Measurements from ENCODE around the gene TMEFF2. TPM values are rescaled to one million over a fixed set of nuclear protein-coding genes. Genes with fewer than 3 reads are reported as not detected.
A peak's percentile ranks its signal among the peaks of the same experiment; 100 is the strongest.
"Not testable (repeated sequence)": the region's sequence is repeated elsewhere in the genome, so short reads cannot be mapped to it uniquely, and the experiment has no call there.

TMEFF2 gene
- total and polyA plus RNA-seq, 9 donors, result 7.7 to 35.3 (median 28.2) TPM

DNA sequence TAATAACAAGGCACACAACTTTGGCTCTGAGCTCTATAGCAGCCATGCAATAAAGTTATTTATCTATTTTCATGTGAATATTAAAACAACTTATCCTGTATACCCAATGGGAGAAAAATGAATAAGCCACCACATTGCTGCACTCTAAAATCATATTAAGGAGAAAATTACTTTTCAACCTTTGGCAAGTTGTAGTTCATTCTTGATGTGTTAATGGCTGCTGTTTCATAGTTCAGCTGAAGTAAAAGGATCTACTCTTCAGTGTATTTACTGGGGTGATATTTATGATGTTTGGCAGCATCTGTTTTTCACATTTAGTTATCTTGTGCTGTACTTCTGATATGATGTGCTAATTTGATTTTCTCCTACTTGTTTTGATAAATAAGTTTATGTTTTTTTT, 71.8 kb downstream of the TMEFF2 start:
- DNase-seq, result peak; percentile 35
- H3K27me3 ChIP-seq (ENCODE audit: control insufficient read depth, insufficient read depth, low read length), result no peaks in the 10 kb centered on the region
- H3K27ac ChIP-seq (ENCODE audit: low read length), result no peak overlapping the region

DNA sequence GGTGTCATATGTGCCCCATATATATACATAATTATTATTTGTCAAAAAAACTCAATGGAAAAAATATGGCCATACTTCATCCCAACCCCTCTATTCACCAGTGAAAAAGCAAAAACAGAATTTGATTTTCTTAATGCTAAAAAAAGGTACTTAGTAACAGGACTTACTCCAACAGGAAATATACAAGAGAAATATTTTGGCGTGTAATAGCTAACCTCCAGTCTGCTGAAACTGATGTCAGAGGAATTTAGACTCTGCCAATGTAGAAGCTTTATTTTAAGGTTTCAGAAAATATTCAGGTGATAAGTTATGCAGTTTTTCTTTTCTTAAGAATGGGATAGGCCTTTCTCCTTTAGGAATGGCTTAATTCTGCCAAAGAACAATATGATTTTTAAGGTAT, 72.6 kb downstream of the TMEFF2 start:
- WGBS (ENCODE audit: insufficient coverage), result no CpG with 5 or more reads among the region's 1 CpG
- Histone ChIP-seq H3K9me3 (replicated peaks; ENCODE audit: control insufficient read depth, low read depth, low read length) (peaks cover 3% of the 10 kb centered on the region), H3K27ac (ENCODE audit: low read length) (no peak overlapping the region), H3K4me3 (ENCODE audit: low read length) (no peak overlapping the region), H3K27me3 (ENCODE audit: control insufficient read depth, insufficient read depth, low read length) (no peaks in the 10 kb centered on the region), H3K4me1 (ENCODE audit: control insufficient read depth, insufficient read depth, low read length) (no peaks in the 10 kb centered on the region), H3K36me3 (ENCODE audit: control insufficient read depth, insufficient read depth, low read length) (no peaks in the 10 kb centered on the region)
- DNase-seq, result peak; percentile 81

More for the DNA sequence above, 71.8 kb downstream of the TMEFF2 start:
- Histone ChIP-seq H3K36me3 (ENCODE audit: control insufficient read depth, insufficient read depth, low read length) (no peaks in the 10 kb centered on the region), H3K9me3 (replicated peaks; ENCODE audit: control insufficient read depth, low read depth, low read length) (no peaks in the 10 kb centered on the region), H3K4me3 (ENCODE audit: low read length) (no peak overlapping the region), H3K4me1 (ENCODE audit: control insufficient read depth, insufficient read depth, low read length) (no peaks in the 10 kb centered on the region)

DNA sequence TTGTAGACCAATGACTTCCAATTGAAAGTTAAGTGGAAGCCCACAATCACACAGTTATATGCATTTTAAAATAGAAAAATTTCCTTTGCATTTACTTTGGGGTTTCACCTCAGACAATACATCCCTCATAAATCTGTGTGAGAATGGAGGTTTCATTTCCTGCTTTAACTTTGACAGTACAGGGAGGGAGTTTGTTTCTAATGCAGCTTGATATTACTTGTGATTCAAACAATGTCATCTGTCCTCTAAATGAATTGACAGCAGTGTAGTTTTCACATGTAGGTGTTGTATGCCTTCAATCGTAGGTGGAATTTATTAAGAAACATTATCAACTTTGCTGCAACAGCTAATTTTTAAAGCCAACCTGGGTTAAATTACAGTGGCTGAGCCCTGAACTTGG, 75.2 kb downstream of the TMEFF2 start:
- Histone ChIP-seq H3K4me3 (ENCODE audit: low read length) (no peak overlapping the region), H3K4me1 (ENCODE audit: control insufficient read depth, insufficient read depth, low read length) (no peaks in the 10 kb centered on the region), H3K27ac (ENCODE audit: low read length) (no peak overlapping the region), H3K27me3 (ENCODE audit: control insufficient read depth, insufficient read depth, low read length) (no peaks in the 10 kb centered on the region), H3K9me3 (replicated peaks; ENCODE audit: control insufficient read depth, low read depth, low read length) (peaks cover 7% of the 10 kb centered on the region), H3K36me3 (ENCODE audit: control insufficient read depth, insufficient read depth, low read length) (no peaks in the 10 kb centered on the region)
- no peak for DNase-seq
- WGBS (ENCODE audit: insufficient coverage), result no CpG with 5 or more reads among the region's 1 CpG

DNA sequence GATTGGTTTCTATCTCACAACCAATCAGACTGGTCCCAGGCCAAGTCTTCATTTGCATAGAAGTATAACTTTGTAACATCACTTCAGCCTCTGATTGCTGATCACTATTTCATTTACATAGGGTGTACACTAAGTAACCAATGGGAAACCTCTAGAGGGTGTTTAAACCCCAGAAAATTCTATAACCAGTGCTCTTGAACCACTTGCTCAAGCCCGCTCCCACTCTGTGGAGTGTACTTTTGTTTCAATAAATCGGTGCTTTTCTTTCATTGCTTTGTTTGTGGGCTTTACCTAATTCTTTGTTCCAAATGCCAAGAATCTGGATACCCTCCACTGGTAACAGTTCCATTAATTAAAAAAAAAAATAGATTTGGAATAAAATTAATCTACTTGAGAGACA, 77.0 kb downstream of the TMEFF2 start:
- WGBS (ENCODE audit: insufficient coverage), result no CpG with 5 or more reads among the region's 2 CpGs
- peaks cover 7% of the 10 kb centered on the region for H3K9me3 ChIP-seq (replicated peaks; ENCODE audit: control insufficient read depth, low read depth, low read length)
- DNase-seq, result no peak
- H3K27me3 ChIP-seq (ENCODE audit: control insufficient read depth, insufficient read depth, low read length), result no peaks in the 10 kb centered on the region
- no peaks in the 10 kb centered on the region for H3K4me1 ChIP-seq (ENCODE audit: control insufficient read depth, insufficient read depth, low read length)
- H3K27ac ChIP-seq (ENCODE audit: low read length), result no peak overlapping the region
- H3K36me3 ChIP-seq (ENCODE audit: control insufficient read depth, insufficient read depth, low read length), result no peaks in the 10 kb centered on the region
- H3K4me3 ChIP-seq (ENCODE audit: low read length), result no peak overlapping the region

DNA sequence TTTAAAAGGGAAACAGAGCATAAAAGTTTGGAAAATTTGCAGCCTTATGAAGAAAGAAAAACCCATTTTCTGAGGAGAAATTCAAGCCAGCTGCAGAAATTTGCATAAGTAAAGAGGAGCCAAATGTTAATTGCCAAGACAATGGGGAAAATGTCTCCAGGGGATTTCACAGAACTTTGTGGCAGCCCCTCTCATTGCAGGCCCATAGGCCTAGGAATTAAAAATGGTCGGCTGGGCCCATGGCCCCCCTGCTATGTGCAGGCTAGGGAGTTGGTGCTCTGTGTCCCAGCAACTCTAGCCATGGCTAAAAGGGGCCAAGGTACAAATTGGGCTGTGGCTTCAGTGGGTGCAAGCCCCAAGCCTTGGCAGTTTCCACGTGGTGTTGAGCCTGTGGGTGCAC, 83.2 kb downstream of the TMEFF2 start:
- WGBS (ENCODE audit: insufficient coverage), result 67% methylated on average over 2 of the region's 2 CpGs
- not testable (repeated sequence) for H3K9me3 ChIP-seq (replicated peaks; ENCODE audit: control insufficient read depth, low read depth, low read length); H3K27ac ChIP-seq (ENCODE audit: low read length); H3K27me3 ChIP-seq (ENCODE audit: control insufficient read depth, insufficient read depth, low read length); H3K4me3 ChIP-seq (ENCODE audit: low read length); DNase-seq; H3K36me3 ChIP-seq (ENCODE audit: control insufficient read depth, insufficient read depth, low read length); H3K4me1 ChIP-seq (ENCODE audit: control insufficient read depth, insufficient read depth, low read length)

DNA sequence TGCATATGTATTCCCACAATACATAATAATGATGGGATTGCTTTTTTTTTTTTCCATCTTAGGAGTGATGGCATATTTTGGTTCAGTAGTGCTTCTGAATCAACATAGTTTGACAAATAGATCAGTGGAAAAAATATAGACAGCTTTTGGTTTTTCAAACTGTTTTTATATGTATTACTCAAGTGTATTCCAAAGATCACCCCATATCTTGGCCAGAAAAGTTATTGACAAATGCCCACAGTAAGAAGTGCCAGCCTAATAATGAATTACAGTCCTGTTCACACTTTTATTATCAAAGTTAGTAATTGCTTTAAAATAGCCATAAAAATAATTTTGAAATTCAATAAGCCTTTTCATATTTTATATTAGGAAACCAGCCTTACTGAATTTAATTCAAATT, 95.0 kb downstream of the TMEFF2 start:
- no peak overlapping the region for H3K27ac ChIP-seq (ENCODE audit: low read length)
- no peaks in the 10 kb centered on the region for H3K36me3 ChIP-seq (ENCODE audit: control insufficient read depth, insufficient read depth, low read length)
- no peaks in the 10 kb centered on the region for H3K9me3 ChIP-seq (replicated peaks; ENCODE audit: control insufficient read depth, low read depth, low read length)
- H3K4me3 ChIP-seq (ENCODE audit: low read length), result no peak overlapping the region
- H3K27me3 ChIP-seq (ENCODE audit: control insufficient read depth, insufficient read depth, low read length), result no peaks in the 10 kb centered on the region
- no peak for DNase-seq
- no peaks in the 10 kb centered on the region for H3K4me1 ChIP-seq (ENCODE audit: control insufficient read depth, insufficient read depth, low read length)

DNA sequence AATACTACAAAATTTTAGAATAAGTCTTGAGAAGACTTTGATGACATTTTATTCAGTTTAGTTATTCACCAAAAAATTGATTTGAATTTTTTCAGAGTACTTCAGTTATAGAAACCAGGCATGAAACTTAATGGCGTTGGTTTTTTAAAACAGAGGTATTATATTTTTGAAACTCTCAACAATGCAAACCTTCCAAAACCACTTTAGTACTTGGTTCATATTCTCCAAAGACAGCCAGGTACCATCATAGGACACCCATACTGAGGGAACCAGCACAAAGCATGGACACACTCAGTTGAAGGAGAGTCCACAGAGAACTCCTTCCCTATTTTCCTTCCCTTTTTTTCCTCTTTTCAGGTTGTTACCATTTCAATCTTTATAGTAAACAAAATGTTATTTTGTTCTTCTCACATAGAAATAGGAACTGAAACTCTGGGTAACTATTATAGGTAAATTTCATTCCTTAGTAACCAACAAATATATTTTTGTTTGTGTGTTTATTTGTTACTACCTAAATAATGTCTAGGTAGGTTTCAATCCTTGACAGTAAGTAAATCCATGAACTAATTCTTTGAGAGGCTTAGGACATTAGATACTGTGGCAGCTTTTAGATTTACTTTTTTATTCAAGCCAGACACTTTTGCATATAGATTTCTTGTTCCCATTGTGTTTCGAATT, 95.8 kb downstream of the TMEFF2 start:
- WGBS (ENCODE audit: insufficient coverage), result no CpG with 5 or more reads among the region's 2 CpGs
- no peaks in the 10 kb centered on the region for H3K4me1 ChIP-seq (ENCODE audit: control insufficient read depth, insufficient read depth, low read length)
- H3K4me3 ChIP-seq (ENCODE audit: low read length), result no peak overlapping the region

DNA sequence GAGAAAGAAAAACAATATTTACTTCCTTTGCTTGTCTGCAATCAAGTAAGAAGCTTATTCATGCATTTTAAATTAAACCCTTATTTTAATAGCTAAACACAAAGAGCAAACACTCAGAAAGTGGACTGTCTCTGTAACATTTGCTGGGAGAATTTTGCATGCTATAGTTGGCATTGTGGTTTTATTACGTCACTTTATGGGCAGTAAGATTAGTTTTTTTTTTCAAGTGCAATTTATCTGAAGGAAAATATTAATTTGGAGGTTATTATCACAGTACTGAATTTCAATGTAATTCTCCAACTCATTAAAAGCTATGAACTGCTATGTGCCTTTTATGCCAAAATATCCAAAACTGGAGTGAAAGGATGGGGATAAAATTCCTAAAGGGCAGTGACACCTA, 103.3 kb downstream of the TMEFF2 start:
- no peak overlapping the region for H3K4me3 ChIP-seq (ENCODE audit: low read length)
- H3K9me3 ChIP-seq (replicated peaks; ENCODE audit: control insufficient read depth, low read depth, low read length), result no peaks in the 10 kb centered on the region
- no peaks in the 10 kb centered on the region for H3K36me3 ChIP-seq (ENCODE audit: control insufficient read depth, insufficient read depth, low read length)
- H3K4me1 ChIP-seq (ENCODE audit: control insufficient read depth, insufficient read depth, low read length), result peaks cover 3% of the 10 kb centered on the region
- DNase-seq, result no peak
- H3K27ac ChIP-seq (ENCODE audit: low read length), result no peak overlapping the region
- H3K27me3 ChIP-seq (ENCODE audit: control insufficient read depth, insufficient read depth, low read length), result no peaks in the 10 kb centered on the region
- no CpG with 5 or more reads among the region's 1 CpG for WGBS (ENCODE audit: insufficient coverage)

More for the DNA sequence above, 95.8 kb downstream of the TMEFF2 start:
- no peaks in the 10 kb centered on the region for H3K27me3 ChIP-seq (ENCODE audit: control insufficient read depth, insufficient read depth, low read length)
- no peak for DNase-seq
- no peaks in the 10 kb centered on the region for H3K36me3 ChIP-seq (ENCODE audit: control insufficient read depth, insufficient read depth, low read length)
- no peak overlapping the region for H3K27ac ChIP-seq (ENCODE audit: low read length)
- H3K9me3 ChIP-seq (replicated peaks; ENCODE audit: control insufficient read depth, low read depth, low read length), result no peaks in the 10 kb centered on the region

DNA sequence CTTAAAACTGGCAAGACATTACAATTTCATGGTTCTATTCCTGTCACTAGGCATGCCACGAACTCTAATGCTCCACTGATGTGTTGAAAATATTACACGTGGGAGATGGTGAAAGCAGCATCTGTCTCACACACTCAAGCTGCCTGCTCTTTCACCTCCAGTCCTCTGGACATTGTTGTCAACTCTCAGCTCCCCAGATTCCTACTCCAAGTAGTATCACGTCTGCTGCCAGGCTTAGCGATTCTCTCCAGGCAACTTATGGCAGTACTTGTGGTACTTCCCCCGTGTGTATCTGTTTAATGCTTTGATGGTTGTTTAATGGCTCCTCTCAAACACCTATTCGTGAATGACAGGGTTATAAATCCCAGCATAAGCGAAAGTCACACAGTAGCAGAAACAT, 103.8 kb downstream of the TMEFF2 start:
- Histone ChIP-seq H3K4me1 (ENCODE audit: control insufficient read depth, insufficient read depth, low read length) (peaks cover 3% of the 10 kb centered on the region), H3K27me3 (ENCODE audit: control insufficient read depth, insufficient read depth, low read length) (no peaks in the 10 kb centered on the region), H3K9me3 (replicated peaks; ENCODE audit: control insufficient read depth, low read depth, low read length) (no peaks in the 10 kb centered on the region), H3K27ac (ENCODE audit: low read length) (no peak overlapping the region), H3K4me3 (ENCODE audit: low read length) (no peak overlapping the region), H3K36me3 (ENCODE audit: control insufficient read depth, insufficient read depth, low read length) (no peaks in the 10 kb centered on the region)
- no CpG with 5 or more reads among the region's 7 CpGs for WGBS (ENCODE audit: insufficient coverage)
- DNase-seq, result no peak

DNA sequence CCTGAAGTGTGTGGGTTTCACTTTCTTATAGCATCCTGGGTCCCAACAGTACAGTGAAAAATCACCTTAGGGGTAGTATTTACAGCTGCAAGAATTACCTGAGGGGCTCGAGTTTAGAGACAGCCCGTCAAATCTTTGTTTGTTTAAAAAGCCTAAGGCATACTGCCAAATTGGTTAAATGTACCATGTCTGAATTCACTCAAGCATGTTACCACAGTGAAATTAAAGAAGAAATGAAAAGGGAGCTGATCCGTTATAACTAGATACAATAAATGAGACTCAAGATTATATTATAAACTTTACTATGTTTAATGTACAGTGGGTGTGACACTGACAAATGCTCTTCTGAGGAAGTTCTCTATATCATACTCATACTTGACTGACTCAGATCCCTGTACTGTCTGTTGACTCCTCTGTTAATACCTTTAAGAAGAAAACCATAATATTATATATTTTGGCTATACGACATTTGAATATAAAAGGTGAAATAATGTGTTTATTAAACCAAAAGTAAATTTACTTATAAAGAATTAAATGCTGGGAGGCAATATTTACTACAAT, 107.3 kb downstream of the TMEFF2 start:
- H3K4me1 ChIP-seq (ENCODE audit: control insufficient read depth, insufficient read depth, low read length), result peaks cover 3% of the 10 kb centered on the region
- H3K36me3 ChIP-seq (ENCODE audit: control insufficient read depth, insufficient read depth, low read length), result no peaks in the 10 kb centered on the region
- H3K4me3 ChIP-seq (ENCODE audit: low read length), result no peak overlapping the region
- no CpG with 5 or more reads among the region's 4 CpGs for WGBS (ENCODE audit: insufficient coverage)
- no peaks in the 10 kb centered on the region for H3K9me3 ChIP-seq (replicated peaks; ENCODE audit: control insufficient read depth, low read depth, low read length)
- peak; percentile 11 for DNase-seq
- H3K27ac ChIP-seq (ENCODE audit: low read length), result no peak overlapping the region
- H3K27me3 ChIP-seq (ENCODE audit: control insufficient read depth, insufficient read depth, low read length), result no peaks in the 10 kb centered on the region

DNA sequence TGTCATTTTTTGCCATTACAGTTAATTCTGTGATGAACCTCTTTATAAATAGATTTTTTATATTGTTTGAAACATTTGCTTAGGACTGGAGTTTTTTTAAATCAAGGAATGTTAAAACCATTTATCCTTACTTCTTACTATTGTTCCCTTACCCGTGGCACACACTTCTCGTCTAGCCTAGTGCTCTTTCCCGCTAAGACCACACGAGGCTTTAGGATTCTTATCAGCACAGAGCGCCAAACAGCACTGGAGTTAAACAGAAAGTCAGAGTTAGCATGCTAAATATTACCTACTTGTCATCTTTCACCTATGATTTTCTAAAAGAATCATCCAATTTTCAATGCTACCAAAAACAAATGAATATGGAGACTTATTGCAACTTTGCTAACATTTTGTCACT, 112.6 kb downstream of the TMEFF2 start:
- Histone ChIP-seq H3K27ac (ENCODE audit: low read length) (no peak overlapping the region), H3K4me3 (ENCODE audit: low read length) (no peak overlapping the region), H3K9me3 (replicated peaks; ENCODE audit: control insufficient read depth, low read depth, low read length) (no peaks in the 10 kb centered on the region), H3K36me3 (ENCODE audit: control insufficient read depth, insufficient read depth, low read length) (no peaks in the 10 kb centered on the region), H3K4me1 (ENCODE audit: control insufficient read depth, insufficient read depth, low read length) (no peaks in the 10 kb centered on the region), H3K27me3 (ENCODE audit: control insufficient read depth, insufficient read depth, low read length) (no peaks in the 10 kb centered on the region)
- WGBS (ENCODE audit: insufficient coverage), result 95% methylated on average over 4 of the region's 5 CpGs
- no peak for DNase-seq
